Umbilical cord (tissue), 2 donors: Measurements from ENCODE around the gene SLC43A2. TPM values are rescaled to one million over a fixed set of nuclear protein-coding genes. Genes with fewer than 3 reads are reported as not detected.
A peak's percentile ranks its signal among the peaks of the same experiment; 100 is the strongest.

Experiments used
- DNase-seq: peaks from one replicate; pipeline ENCODE4 v3.0.0-alpha.2; 2015; ENCODE audit warnings: low spot score
- total RNA-seq: library from RNA; depleted of rRNA; stranded (reverse); fragments of >200 nt; gene quantifications from one replicate; pipeline ENCODE4 v1.2.3, GENCODE V29; 2014; ENCODE audit warnings: low replicate concordance; ENCODE audit not compliant: insufficient read depth

Gene SLC43A2
- total RNA-seq, 1 donor from 2014 or later: 11.6 TPM

DNA sequence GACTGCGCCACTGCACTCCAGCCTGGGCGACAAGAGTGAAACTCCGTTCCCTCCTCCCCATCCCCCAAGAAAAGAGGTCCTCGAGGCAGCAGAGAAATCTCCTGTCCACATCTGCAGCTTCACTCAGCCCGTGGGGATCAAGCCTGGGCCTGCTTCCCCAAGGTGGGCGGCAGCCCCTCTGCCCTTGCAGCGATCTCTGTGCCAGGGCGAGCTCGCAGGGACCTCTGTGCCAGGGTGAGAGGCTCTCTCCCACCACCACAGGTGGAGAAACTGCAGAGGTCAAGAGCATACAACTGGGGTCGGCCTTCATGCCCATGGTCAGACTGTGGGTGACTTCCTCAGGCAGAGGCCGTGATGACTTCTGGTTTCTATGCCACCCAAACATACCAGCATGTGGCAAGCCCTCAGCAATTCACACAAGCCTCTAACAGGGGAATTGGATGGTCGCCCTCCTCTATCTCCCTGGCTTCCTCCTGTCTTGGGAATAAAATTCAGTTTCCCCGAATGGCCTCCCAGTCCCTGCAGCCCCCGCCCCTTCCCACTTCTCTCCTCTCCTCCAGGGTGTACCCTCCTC lies 5.5 kb downstream of the SLC43A2 start:
- no peak for DNase-seq

DNA sequence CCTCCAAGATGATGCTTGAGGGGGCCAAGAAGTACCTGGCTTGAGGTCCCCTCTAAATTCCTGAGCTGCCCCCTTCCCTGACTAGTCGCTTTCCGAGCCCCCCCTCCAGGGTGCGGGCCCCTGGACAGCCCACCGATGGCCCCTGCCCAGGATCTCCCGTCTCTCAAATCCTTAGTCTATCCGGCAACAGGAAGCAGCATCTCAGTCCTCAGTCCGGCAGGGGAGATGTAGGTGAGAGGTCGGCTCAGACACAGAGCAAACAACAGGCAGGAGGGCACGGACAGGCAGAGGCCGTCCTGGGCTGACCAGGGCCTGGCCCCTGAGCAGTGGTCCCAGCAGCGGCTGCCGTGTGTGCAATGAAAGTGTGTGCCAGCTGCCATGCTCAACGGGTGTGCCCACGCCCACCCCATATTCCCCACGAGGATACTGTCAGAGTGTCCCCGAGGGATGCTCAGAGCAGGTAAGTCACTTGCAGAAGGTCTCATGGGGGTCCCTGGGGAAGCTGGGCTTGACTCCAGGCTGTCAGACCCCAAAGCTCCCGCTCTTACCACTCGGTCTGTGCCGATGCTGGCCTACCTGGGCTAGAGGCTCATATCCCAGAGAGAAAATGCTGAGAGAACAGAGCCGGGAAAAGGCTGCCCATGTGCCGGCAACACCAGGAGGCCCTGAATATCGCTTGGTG lies 7.2 kb downstream of the SLC43A2 start:
- DNase-seq: no peak

DNA sequence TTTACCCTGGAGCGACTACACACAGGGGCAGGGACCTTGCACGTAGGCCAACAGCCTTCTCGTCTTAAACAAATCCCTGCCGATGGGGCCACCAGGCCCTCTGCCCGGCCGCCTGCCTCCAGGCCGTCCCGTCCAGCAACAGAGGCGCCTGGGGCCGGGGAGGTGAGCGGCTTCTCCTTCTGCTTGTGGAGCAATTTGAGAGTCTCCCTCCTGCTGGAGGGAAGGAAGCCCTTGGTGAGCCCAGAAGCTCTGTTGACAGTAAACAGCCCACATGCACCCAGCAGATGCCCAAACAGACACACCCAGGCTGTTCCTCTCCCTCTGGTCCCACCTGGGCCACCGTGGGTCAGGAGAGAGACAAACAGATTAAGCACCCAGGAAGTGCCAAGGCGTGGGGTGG lies 8.1 kb downstream of the SLC43A2 start:
- DNase-seq: no peak

DNA sequence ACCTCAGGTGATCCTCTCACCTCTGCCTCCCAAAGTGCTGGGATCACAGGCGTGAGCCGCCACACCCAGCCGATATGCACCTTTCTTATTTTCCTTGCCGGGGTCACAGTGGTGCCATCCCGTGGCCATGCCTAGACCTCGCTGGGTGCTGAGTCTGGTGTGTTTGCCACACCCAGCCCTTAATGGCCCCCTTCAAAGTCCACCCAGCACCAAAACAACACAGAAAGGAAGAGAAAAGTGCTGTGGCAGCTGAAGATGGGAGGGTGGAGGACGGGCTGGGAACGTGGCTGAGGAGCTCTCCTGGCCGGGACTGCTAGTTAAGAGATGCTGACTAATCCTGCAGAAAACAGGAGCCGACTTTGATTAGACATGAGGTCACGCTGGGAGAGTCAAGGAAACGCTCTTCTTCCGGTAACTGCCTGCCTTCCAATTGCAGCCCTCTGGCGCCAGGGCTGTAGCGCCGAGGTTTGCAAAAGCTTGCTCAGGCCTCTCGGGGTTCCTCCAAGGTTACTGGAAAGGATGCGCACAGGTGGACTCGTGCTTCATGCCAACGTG lies 10.9 kb downstream of the SLC43A2 start:
- peak; percentile 22 for DNase-seq

DNA sequence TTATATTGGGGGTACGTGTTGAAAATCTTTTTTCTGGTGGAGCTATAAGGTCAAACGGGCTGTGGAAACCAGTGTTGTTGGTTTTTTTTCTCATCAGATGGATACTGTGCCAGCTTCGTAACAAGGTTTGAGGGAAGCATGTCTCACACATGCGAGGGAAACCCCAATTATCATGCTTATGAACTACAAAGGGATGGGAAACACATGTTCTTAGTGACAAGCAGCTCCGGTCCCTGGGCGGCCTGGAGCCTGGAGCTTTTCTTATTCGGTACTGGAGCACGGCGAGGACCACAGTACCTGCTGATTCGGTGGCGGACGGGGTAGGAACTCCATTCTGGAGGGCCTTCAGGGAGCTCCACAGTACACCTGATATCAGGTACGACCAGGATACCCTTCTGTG lies 12.5 kb downstream of the SLC43A2 start:
- DNase-seq: no peak

DNA sequence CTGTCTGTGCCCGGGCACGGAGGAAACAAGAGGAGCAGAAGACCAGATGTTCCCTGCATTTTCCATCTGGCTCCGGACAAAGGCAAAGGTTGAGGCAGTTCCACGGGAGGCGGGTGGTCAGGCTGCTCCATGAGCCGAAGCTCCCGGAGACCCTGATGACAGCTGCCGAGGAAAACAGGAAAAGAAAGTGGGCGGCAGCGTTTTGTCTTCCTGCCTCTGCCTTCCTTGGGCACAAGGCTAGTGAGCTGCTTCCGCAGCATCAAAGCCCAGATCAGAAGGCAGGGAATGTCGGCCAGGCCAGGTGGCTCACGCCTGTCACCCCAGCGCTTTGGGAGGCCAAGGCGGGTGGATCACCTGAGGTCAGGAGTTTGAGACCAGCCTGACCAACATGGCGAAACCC lies 16.2 kb downstream of the SLC43A2 start:
- DNase-seq: no peak

DNA sequence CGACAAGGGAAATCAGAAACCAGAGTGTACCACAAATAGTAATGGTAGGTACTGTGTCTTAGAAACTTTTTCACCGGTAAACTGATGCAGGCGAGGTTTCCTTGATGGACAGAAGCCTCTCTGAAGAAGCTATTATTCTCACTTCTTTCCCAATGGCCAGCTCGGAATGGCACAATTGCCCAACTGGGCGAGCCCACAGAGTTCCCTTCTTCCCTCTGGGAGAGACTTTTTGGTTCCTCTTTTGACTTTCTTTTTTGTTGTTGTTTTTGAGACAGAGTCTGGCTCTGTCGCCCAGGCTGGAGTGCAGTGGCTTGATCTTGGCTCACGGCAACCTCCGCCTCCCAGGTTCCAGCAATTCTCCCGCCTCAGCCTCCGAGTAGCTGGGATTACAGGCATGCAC lies 16.9 kb downstream of the SLC43A2 start:
- peak; percentile 31 for DNase-seq

DNA sequence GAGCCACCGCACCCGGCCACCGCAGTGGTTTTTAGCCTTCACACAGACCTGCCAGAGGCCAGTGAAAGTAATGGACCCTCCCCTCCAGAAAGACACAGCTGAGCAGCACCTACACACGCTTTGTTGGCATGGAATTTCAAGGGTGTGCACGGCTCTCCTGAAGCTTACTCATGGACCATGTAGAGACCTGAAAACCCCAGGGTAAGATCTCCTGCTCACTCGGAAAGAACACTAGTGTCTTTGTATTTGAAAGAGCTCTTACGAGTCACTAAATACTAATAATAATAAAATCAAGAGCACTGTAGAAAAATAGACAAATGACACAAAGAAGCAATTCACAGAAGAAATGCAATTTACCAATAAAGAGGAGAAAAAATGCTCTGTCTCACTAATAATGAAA lies 20.0 kb downstream of the SLC43A2 start:
- no peak for DNase-seq

DNA sequence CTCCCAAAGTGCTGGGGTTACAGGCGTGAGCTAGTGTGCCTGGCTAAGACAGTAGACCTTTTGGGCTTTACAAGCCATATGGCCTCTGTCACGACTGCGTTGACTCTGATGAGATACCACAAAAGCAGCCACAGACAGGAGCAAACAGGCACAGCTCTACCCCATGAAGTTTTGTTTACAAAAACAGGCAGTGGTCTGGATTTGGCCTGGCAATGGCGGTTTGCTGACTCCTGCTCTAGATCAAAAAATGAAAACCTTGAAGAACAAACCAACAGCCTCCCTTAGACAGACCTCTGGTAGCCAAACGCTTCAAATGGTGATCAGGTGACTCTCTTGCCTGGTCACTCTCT lies 20.7 kb downstream of the SLC43A2 start:
- no peak for DNase-seq

DNA sequence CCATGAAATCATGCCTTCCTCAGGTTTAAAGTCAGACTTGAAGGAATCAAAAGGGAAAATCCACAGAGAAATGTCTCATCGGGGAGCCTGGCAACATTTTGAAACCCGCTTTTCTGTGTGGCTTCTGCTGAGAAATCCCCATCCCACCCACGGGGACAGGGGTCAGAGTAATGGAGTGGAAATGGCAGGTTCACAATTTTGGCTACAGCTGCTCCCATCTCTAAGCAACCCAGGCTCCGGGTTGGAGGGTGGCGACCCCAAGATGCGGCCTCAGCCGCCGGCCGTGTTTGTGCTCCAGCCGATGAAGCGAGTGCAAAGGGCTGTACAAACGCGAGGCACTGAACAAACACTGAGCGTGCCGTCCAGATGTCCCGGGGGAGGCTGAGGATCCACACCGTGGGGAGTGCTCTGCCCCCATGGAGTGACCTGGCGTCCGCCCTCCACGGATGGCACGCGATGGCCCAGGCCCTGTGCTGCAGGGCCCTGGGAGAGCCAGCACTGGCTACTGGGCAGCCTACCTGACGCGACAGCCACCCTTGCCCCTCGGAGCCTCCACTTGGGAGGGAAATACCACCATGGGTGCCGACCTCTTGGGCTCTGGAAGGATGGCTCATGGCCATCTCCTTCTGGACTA lies 22.2 kb downstream of the SLC43A2 start:
- DNase-seq: no peak

DNA sequence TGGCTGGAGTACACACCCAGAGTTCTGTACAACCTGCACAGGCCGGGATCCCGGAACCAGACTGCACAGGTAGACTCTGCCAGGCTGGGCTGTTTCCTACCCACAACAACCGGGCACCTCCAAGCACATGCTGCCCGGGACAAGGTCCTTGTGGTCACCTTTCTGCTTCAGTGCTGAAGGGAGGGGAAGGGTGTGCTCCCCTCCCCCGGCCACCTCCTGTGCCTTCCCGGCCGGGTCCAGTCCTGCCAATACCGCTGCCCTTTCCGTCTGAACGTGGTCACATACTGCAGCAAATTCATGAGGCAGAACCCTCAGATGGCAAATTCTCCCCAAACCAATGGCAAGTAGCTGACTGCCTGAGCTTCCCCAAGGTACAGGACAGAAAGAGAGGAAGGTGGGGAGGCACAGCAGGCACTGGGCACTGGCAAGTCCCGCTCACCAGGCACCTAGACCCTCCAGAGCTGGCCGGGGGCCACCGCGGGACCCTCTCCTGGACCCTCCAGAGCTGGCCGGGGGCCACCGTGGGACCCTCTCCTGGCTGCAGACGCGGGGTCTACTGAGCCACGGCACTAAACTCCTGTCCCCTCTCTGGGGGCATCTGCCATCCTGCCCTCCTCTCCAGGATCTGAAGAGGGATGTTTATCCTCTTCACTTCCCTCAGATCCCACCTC lies 22.8 kb downstream of the SLC43A2 start:
- DNase-seq: no peak

DNA sequence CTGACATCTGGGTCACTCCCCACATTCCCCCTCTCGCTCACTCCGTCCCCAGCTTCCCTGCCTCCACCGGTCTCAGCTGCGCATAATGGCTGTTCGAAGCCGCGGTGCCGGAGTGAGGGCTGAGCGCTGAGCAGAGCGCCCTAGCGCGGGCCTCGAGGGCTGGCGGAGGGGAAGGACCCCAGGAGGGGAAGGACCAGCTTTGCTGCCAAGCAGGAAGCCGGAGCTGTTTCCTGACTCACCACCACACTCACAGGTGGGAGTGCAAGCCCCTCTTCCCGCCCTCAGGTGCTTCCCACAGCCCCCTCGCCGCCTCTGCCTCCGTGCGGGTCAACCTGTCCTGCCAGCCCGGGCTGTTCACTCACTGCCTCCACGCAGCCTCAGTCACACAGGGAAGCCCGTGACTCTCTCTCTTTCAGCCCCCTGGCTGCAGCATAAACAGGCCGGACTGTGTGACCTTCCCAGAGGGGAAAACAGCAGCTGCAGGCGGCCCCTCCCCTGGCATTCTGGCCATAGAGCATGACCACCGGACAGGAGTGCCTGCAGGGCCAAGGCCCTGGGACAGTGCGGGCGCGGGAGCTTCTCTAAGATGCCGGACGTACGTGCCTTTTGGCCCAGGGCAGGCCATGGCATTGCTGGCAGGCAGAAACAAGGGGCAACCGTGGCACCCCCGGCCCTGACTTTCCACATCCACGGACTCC lies 23.7 kb downstream of the SLC43A2 start:
- DNase-seq: no peak

DNA sequence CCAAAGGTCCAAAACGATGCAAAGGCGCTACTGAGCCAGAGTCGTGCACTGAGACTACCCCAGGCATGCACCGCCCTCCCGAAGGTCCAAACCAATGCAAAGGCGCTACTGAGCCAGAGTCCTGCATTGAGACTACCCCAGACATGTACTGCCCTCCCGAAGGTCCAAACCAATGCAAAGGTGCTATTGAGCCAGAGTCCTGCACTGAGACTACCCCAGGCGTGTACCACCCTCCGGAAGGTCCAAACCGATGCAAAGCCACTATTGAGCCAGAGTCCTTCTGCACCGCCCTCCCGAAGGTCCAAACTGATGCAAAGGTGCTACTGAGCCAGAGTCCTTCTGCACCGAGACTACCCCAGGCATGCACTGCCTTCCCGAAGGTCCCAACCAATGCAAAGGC lies 27.1 kb downstream of the SLC43A2 start:
- DNase-seq: no peak

DNA sequence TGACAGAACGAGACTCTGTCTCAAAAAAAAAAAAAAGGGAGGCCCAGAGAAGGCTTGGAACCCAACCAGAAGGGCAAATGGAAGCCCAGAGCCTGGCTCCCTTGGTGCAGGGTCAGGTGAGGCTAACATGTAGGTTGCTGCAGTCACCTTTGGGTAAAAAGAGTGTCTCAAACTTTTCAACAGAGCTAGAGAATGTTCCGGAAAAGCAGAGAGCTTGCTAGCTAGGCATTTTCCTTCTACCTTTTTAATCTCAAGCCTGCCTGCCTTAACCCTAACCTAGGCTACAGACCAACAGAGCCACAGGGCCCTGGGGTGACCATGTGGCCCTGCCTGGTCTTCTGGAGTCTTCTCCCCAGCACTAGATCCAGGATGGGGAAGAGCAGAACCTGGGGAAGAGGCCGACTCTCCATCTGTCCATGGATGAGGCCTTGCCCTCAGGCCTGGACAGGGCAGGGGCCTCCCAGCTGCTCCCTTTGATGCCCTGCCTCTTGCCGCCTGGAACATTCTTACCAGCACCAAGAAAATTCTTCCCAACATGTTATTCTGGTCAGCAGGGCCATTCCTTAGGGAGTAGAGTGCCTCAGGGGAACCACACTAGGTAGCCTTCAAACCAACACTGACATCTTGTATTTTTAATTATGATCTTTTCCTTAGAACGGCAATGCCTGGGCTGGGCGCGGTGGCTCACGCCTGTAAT lies 30.1 kb downstream of the SLC43A2 start:
- DNase-seq: no peak

DNA sequence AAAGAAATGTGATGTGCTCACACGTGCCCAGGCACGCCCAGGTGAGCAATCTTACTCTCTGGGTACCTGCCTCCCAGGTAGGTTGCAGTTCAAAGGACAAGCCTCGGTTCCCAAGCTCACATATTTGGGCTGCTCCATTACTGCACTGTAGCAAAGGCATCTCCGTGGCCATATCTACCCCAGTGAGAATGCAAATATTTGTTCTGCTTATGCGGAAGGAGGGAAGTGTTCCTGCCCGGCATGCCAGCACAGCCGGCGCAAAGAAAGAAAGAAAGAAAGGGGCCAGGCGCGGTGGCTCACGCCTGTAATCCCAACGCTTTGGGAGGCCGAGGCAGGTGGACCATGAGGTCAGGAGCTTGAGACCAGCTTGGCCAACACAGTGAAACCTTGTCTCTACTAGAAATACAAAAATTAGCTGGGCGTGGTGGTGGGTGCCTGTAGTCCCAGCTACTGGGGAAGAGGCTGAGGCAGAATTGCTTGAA lies 30.7 kb downstream of the SLC43A2 start:
- no peak for DNase-seq

DNA sequence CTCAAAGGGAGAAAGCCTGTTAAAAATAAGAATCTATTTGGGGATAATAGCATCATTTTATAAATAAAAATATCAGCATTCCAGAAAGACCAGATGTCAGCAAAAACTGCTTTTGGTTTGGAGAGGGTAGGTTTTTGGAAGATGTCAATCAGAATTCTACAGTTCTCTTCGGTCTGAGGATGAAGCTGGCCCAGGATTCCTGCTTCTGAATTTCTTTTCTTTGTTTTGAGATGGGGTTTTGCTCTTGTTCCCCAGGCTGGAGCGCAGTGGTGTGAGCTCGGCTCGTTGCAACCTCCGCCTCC lies 35.1 kb downstream of the SLC43A2 start:
- DNase-seq: no peak

DNA sequence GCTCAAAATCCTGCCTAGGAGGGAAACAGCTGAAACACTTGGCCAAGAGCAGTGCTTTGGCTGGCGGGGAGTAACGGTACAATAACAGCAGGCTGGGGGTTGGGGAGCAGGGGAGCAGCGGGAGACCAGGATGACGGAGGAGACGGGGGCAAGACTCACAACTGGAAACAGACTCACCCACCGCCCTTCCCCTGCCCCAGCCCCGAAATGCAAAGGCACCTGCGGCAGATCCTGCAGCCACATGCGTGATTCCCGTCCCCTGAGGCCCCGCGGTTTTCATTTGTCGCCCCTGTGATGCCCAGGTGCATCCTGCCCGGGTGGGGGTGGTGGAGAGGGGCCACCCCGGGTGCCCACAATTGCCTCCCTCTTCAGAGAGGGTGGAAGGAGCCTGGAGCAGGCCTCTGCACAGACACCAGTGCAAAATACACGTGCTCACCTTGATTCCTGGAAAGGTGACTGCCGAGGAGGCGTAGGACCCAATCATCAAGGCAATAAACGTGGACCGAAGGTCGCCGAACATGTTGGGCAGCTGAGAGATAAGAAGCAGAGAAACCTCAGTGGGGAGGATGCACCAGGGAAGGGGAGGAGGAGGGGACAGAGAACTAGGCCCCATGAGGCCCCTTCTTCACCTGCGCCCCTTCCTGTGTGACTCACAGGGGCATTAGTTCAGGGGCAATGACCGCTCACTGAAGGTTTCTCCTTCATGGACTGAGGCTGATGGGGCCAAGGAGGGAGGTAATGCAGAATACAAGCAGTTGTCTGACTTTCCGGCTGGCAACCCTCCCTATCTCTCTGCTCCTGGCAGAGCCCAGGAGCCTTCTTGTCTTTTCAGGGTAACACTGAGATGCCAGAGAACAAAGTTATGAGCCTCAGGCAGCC lies 35.6 kb downstream of the SLC43A2 start:
- DNase-seq: no peak

DNA sequence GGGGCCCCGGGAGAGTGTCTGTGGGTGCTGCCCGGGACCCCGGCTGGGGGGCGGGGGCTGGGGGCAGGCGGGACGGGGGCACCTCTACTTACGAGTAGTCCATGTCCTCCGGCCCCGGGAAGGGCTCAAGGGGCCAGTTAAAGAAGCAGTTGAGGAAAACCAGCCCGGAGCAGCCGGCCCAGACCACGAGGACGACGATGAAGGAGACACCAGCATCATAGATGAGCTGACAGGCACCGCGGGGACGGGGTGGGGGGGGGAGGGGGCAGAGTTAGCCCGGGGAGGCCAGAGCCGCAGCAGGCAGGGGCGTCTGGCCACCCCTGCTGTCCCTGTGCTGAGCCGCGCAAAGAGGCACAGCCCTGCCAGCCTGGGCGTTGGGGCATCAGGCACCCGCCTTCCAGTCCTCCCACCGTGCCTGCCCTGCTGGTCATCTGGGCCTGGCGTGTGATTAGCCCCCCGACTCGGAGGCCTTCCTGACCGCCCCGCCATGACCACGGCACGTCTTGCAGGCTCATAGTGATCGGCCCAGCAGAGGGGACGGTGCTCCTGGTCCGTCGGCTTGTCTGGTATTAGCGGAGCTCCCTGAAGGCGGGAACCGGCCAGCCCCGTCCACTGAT lies 37.1 kb downstream of the SLC43A2 start:
- no peak for DNase-seq

DNA sequence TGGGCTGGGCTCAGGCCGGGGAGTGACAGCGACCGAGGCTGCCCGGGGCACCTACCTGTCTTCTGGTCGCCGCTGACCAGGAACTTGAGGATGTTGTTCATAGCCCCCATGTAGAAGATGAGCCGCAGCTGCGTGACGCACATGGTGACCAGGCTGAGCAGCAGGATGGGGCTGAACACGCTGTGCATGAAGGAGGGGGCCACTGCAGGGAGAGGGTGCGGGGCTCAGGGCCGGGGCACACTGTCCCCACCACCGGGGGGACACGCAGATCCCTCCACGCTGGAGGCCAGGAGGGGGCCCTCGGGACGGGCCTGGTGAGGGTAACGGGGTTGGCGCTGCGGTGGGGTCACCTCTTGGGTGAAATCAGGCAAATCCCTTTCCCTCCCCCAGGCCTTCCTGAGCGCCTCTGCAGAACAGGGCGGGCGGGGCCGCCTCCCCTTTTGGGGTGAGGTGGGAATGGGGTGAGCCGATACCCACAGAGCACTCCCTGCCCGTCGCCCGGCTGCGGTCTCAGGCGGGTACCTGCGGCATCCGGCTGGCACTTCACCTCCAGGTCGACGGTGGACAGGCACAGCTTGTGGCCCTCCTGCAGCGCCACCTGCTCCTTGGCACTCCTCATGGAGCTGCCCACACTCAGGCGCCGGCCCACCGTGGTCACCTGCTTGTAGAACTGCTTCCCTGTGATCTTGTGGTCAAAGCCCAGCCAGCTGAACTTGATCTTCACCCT lies 37.7 kb downstream of the SLC43A2 start:
- DNase-seq: no peak
